ENCODE data around the gene MSRB1.
"Not testable (repeated sequence)": the region's sequence is repeated elsewhere in the genome, so short reads cannot be mapped to it uniquely, and the experiment has no call there.

MSRB1 gene

DNA sequence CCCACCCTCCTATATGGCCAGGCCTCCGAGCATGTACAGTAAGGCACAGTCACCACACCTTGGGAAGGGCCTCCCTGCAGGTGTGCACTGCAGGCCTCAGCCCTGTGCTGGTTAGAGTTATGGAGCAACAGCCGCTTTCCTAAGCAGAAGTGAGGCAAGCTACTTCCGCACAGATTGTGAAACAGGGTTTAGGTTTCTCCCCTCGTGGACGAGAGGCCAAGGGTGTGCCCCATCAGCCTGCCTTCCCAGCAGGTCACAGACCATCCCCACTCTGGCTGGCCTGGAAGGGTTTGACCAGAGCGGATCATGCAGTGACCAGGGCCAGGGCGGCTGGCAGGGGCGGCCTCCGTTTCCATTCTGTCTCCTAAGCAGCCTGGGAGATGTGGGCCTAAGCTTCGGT, 4.7 kb downstream of the MSRB1 start:
- DNase-seq, result peak in 1 of 2 donors; percentile 23

DNA sequence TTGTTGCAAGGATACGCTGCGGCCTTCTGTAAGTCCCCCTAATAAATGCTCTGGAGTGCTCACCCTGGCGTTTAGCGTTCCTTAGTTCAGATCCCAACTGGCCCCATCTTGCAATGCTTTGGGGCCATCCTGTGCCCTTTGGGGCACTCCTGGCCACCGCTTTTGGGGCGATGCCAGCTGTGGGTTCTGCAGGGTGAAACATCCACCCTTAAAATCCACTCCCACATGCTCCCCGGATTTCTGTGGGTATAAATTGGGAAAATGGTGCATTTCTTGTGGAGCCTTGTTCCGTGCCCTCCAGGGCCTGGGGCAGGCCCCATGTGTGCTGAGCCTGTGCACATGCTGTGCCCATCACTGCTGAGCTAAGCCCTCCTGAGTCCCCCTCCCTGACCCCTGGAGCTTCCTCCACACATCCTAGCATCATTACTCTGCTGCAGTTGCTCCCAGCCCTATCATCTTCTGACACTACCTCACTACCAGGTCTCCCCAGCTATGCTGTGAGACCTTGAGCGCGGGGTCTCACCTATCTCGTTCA, 6.0 kb downstream of the MSRB1 start:
- no peak for DNase-seq

DNA sequence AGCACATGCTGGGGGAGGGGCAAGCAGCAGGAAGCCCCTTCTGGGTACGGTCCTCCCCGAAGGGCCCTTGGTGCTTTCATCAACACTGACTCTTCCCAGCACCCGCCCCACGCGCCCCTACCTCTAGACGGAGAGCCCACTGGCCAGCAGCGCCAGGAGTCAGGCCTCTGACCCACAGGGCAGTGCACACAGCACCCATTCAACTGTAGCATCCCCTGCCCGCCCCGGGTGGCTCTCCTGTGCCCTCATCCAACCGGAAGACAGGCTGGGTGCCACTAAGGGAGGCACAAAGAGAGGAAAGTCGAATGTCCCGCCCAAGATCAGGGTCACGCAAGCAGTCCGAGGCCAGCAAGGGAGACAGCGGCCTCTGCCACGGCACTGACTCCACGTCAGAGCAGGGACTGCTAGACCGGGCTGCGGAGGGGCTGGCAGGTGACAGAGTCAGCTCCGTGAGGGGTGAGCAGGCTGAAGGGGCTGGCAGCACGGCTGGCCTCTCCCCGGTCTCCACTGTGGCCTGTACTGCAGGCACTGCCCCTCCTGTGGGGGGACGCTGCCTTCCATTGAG, 9.8 kb downstream of the MSRB1 start:
- DNase-seq, result no peak

DNA sequence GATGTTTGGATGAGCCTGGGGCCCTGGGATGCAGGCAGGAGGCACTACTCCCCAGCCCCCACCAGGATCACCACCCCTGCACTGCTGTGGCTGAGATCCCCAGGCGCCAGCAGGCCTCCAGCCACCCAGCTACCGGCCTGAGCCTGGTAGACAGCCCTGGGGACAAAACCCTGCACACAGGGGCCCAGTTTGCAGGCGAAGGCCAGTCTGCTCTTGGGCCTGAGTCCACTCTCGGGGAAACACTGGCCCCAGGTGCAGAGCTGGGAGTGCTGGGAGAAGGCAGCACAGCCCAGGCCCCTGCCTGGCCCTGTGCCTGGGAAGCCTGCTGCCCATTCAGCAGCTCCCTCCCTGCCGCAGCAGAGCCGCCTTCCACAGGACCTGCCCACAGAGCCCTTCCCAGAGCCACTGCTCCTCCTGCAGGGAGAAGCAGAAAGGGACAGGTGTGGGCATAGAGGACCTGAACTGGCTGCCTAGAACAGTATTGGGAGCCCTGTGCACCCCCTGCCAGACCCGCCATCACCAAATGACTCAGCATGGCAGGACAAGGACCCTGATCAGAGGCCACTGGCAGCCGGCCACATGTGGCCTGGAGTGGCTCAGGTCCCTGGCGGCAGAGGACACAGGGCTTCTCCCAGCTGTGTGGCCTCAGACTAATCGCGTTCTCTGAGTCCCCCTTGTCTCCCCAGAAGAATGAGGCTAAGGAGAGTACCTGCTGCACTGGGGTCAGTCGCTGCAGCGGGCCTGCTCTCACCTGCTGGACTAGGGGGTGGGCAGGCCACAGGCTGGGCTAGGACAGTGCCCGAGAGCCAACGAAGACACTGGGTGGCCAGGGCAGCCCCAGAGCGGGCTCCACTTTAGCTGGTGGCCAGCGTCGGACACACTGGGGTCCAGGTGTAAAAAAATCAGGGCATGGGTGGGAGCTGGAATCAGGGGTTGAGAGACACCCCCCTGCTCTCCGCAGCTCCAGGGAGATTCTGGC, 10.7 kb downstream of the MSRB1 start:
- no peak for DNase-seq

DNA sequence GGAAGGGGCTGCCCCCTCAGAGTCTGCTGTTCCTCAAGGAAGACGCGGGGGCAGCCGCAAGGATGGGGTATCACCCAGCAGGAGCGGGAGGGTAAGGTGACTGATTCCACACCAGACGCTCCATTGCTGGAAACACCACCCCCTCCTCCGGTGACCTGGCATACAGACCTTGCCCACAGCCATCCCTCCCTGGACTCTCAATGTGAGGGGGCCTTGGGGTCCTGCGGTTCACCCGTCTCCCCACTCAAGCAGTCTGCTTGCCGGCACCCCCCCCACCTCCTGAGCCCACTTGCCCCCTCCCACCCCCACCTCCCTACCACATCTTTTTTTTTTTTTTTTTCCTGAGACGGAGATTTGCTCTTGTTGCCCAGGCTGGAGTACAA, 12.7 kb downstream of the MSRB1 start:
- no peak for DNase-seq

DNA sequence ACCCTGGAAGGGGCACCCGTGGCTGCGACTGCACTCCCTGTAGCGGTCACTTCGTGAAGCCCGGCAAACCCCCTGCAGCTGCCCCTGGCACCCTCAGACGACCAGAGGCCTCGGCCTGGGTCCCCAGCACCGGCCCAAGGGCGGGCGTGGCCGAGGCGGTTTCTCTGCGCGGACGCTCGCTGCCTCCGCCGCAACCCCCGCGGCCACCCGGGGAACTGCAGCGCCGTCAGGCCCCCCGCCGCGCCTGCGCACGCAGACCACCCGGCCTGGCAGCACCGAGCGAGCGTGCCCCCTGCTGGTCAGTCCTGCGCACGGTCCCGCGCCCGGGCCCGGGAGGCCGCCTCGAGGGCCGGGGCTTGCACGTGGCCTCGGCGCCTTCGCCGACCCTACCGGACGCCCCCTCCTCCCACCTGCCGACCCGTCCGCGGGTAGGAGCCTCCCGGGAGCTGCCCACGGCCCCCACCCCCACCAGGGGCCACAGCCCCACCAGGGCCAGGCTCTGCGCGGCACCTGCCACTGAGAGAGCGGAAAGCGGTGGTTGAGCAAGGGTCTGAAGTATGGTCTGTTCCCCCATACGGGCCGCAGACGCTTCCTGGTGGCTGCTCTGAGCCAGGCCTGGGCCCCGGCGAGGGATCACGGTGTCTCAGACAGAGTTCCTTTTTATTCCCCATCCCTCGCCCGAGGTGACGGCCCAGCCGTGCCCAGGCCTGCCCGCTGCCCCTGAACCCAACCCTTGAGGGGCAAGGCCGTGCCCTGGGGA, 13.2 kb downstream of the MSRB1 start:
- DNase-seq, result peak; percentile 42 to 83

DNA sequence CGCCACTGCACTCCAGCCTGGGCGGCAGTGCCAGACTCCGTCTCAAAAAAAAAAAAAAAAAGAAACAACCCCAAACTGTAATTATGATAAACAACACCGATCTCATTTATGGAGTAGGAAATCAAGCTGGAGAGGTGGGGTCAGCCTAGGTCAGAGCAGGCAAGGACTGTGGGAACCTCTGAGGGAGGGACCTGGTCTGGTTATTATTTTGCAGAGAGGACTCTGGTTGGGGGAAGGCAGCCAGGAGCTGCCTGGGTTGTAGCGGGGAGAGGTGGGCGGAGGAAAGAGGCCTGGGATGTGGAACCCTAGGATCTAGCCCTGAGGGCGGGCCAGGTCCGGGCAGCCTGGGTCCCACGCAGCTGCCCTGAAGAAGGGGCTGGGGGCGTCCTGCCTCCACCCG, 13.9 kb downstream of the MSRB1 start:
- DNase-seq, result no peak

DNA sequence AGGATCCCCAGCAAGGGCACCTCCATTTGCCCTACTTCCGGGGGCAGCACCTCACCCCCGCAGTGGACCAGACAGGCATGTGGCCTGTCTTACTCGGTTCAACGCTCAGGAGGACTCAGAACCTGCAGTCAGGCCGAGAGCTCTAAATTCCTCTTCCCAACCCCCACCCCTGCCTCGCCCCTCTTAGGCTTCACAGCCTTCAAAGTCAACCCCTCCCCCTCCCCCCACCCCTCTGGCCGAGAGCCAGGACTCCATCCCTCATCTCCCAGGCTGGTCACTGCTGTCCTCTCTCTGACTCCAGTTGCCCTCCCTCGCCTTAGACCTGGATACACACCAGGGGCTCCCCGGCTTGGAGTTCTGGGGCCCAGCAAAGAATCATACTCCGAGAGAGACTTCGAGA, 16.7 kb downstream of the MSRB1 start:
- no peak for DNase-seq

DNA sequence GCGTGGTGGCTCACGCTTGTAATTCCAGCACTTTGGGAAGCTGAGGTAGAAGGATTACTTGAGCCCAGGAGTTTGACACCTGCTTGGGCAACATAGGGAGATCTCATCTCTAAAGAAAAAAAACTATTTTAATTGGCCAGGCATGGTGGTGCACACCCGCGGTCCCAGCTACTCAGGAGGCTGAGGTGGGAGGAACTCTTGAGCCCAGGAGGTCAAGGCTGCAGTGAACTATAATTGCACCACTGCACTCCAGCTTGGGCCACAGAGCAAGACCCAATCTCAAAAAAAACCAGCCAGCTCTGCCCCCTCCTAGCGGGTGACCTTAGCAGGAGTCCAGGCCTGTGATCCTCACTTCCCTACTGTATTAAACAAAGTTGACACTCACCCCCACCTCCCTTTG, 18.9 kb downstream of the MSRB1 start:
- DNase-seq, result no peak

DNA sequence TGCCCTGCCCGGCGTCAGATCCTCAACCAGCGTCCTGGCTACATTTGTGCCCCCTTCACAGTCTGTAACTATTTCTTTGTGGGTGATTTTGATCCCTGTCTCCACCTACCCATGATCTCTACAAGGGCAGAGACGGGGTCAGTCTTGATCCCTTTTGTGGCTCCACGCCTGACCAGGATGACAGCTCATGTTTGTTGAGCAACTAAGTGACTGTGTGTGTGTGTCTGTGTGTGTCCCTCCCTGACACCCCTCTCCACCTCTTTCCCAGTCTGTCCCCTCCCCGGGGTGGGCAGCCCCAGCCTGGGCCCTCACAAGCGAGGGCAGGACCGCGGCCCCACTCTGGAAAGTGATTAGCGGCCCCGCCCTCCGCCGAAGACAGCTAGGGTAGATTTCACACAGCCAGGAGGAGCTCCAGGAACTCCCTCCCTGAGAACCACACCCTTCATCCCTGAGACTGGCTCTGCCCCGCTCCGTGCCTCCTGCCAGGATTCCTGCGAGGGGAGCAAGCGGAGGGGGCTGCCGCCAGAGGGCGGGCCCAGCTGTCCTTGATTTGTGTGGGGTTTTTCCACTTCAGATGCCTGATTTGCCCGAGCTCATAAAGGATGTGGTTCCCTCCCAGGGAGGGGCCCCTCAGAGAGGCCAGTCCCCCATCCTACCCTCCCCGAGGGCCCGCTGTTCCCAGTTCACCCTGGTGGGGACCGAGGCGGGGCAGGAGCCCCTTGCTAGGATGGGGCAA, 19.5 kb downstream of the MSRB1 start:
- no peak for DNase-seq

DNA sequence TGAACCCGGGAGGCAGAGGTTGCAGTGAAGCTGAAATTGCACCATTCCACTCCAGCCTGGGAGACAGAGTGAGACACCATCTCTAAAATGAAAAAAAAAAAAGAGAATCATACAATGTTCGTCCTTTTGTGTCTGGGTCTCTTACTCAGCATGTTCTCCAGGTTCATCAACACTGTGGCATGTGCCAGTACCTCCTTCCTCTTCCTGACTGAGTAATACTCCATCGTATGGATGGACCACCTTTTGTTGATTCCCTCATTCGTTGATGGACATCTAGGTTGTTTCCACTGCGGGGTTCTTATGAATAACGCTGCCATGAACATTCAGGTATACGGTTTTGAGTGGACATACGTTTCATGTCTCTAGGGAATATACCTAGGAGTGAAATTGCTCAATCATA, 20.6 kb downstream of the MSRB1 start:
- DNase-seq, result no peak

DNA sequence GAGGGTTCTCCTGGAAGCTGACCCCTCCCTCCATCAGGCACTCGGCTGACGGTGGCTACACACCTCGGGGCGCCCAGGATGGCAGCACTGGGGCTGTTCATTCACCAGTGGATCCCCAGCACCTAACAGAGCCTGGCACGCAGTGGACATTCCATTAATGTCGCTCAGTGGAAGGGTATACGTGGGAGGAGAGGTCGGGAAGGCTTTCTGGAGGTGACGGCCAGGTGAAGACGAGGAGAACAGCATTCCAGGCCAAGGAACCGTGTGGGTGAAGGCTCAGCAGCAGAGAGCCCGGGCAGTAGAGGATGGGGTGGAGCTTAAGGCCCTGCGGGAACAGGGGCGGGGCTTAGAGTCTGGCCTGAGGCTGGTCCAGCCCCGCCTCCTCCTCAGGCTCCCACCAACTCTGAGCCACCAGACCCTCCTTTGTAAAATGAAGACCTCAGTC, 22.2 kb downstream of the MSRB1 start:
- DNase-seq, result no peak

DNA sequence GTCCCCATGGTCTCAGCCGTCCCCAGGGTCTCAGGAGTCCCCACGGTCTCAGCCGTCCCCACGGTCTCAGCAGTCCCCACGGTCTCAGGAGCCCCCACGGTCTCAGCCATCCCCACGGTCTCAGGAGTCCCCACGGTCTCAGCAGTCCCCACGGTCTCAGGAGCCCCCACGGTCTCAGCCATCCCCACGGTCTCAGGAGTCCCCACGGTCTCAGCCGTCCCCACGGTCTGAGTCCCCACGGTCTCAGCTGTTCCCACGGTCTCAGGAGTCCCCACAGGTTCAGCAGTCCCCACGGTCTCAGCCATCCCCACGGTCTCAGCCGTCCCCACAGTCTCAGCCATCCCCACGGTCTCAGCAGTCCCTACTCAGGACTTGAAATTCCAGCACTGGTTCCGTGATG, 22.9 kb downstream of the MSRB1 start:
- DNase-seq, result not testable (repeated sequence)

DNA sequence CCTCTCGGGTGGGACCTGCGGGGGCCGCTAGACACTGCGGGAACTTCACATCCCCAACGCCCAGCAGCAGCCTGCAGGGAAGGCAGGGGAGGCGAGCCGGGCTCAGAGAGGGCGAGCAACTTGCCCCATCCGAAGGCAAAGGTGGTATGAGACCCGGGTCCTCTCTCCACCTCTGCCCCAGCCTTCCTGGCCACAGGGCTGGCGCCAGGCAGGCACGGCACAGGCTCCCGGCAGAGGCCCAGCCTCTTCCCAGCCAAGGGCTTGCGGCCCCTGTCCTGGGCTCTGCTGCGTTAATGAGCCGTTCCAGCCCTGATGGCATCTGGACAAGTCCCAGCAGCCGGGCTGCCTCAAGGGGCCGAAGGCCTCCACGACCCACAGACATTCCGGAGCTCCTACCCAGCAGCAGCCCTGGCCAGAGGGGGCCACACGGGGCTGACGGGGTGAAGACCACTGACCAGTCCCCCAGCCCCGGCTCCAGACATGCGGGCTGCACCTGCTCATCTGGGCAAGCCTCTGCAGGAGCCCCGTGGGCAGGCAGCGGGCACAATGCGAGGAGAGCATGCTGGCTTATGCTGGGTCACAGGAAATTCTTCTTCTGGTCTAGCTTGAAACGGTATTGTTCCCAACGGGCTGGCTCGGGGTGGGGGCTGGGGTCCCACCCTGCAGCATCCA, 23.5 kb downstream of the MSRB1 start:
- DNase-seq, result no peak

DNA sequence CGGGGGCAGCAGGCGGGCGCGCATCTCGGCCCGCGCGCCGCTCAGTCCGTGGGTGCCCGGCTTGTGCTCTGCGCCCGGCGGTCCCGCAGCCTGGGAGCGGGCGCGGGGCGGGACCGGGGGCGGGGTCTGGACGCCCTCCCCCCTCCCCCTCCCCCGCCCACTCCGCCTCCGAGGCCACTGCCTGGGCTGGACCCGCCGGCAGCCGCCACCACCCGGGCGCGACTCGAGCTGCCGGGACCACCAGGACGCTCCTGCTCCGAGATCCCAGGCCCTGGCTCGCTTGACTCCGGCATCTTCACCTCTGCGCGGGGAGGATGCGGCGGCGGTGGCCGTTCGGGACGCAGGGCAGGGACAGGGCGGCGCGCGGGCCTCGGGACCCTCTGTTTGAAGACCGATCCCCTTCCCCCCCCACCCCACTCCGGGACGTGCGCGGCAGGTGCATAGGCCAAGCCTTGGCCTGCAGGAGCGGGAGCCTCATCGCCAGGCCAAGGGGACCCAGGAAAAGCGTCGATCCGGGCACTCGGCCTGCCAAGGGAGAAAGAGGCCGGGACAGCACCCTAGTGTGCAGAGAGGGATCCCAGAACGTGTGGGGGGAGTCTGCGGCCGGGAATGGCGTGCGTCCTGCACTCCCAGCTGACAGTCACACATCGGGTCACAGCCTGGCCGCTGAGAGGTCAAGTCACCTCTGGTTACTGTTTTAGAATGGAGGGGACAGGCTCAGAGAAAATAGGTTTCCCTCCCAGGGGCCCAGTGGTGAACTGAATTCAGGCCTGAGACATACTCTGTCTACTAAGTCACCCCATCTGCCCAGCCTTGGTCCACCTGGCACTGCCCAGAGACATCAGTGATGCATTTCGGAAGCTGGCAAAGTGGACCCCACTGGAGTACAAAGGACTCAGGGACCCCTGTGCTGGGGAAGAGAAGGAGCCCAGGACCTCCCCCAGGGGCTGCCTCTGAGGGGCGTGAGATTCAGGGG, 24.4 kb downstream of the MSRB1 start, which contains the start of gene HS3ST6:
Gene HS3ST6, minus strand, starts transcription at position 65 of the 976 bp plus-strand sequence. CDS start 92 bp downstream, outside the sequence.
- DNase-seq, result no peak

DNA sequence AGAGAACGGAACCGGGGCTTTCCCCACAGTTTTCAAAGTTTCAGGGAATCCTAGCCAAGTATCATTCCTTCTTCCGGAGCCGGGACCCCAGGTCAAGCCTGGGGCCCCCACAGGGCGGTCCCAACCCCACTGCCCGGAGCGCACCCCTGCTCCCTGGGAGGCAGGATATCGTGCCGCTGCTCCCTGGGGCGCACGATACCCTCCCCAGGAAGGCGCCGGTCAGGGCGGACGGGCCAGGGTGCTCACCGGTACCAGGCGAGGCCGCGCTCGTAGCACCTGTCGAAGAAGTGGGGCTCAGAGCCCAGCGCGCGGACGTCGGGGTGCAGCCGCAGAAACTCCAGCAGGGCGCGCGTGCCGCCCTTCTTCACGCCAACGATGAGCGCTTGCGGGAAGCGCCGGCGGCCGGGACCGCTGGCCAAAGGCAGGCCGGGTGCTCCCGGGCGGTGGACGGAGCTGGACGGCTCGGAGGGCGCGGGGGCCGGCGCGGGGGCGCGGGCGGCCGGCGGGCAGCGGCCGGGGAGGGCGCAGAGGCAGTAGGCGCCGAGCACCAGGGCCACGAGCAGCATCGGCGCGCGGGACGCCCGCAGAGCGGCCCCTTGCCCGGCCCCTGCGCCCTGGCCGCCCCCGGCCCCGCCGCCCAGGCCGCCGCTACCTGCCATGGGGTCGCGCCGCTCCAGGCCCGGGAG, 25.2 kb downstream of the MSRB1 start:
- no peak for DNase-seq

DNA sequence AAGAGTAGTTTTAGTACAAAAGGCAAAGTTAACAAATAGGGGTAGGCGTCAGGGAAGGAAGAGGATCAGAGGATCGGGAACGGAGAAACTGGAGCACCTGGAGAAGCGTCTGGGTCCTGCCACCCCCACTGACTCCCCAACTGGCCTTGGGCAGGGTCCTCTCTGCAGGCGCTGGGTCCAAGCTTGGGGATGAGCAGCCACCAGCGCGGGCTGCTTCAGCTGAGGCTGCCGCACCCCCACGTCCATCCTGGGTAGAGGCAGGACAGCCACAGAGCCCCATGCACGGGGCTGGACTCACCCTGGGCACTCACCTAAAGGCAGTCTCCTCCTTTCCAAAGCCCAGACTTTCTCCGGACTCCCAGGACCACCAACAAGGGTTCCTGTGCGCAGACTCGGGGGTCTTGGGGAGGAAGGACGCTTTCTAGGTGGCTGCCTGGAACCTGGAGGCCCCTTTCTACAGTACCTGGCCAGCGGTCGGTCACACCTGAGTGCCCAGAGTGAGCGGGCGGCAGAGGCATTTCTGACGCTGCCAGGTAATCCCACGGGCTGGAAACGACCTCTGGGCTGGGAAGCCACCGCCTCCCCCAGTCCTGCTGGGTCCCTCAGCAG, 25.8 kb downstream of the MSRB1 start:
- DNase-seq, result no peak

DNA sequence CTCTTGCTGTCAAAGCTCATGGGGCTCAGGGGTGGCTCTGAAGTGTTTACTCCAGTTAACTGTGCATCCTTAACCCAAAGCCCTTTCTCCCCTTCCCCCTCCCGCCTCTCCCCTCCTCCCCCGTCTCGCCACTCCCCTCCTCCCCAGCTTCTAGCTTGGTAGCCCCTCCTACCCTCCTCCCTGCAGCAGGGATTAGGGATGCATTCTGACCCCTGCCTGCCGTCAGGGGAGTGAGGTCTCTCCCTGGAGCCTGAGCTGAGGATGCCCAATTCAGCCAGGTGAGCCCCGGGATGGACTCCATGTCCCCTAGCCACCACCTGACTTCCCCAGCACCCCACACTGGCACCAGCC, 26.4 kb downstream of the MSRB1 start:
- no peak for DNase-seq

DNA sequence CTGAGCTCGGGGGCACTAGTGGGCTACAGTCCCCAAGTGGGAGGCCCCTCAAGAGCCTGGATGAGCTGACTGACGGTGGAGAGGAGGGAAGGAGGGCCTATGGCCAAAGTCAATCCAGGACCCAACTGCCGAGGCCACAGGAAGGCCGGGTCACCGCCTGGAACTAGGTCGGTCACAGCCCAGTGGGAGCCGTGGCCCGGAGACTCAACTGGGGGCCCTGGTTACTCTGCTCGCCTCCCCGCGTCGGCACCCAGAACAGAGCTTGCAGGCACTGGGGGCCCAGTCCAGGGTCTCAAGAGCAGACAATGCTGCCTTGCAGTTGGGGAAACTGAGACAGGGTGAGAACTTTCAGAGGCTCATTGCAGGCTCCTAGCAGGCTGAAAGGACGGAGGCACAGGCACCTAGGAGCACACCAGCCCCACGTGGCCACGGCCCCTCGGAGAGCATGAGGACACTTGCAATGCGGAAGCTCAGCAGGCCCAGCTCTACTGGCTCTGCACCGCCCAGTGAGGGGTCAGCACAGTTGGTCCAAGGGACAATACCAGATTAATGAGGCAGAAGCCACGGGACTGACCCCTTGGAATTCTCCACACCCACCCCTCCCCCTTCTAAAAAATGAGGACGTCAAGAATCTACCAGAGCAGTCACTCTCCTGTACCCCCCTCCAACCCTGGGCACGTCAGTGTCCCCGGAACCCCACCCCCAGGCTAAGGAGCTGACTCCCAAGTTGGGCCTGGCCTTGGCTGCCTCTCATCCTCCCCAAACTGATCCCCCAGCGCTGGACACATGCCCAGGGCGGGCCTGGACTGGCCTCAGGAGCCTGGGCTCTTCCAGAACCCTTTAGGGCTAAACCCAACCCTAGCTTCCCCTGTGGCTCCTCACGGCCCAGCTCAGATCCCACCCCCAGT, 27.0 kb downstream of the MSRB1 start:
- DNase-seq, result no peak

Measured in bone marrow (tissue), 2 donors.